Lower leg skin (tissue), 4 donors: ENCODE results near the gene SMAD6. TPM values are rescaled to one million over a fixed set of nuclear protein-coding genes. Genes with fewer than 3 reads are reported as not detected.
"Not testable (repeated sequence)": the region's sequence is repeated elsewhere in the genome, so short reads cannot be mapped to it uniquely, and the experiment has no call there.

Experiments used
- DNase-seq, 2 donors: peaks; one replicate each; pipeline ENCODE4 v3.0.0-alpha.2; 2019; ENCODE audit warnings: low spot score in 2 of 2
- H3K4me3 ChIP-seq: fragments of 200-600 bp; sonication (generic); 2 replicates; pipeline ENCODE4 v1.5.1; 2017; ENCODE audit warnings: mild to moderate bottlenecking, low read depth; ENCODE audit not compliant: poor library complexity, severe bottlenecking
- CTCF ChIP-seq, 3 donors: fragments of 450-650 bp; IDR thresholded peaks; one replicate each; pipeline ENCODE4 v1.5.1; 2016; ENCODE audit warnings: antibody characterized with exemption in 3 of 3, mild to moderate bottlenecking in 3 of 3, moderate library complexity in 2 of 3
- POLR2A ChIP-seq, 2 donors: fragments of 450-650 bp; IDR thresholded peaks; one replicate each; pipeline ENCODE4 v1.6.1; 2016 to 2017; ENCODE audit warnings: antibody characterized with exemption in 2 of 2, mild to moderate bottlenecking in 1 of 2, moderate library complexity in 1 of 2
- WGBS, 2 donors: methylation state at CpG; one replicate each; pipeline ENCODE4 v1.1.5; 2018; 5-methylcytosine and 5-hydroxymethylcytosine counted together
- intact Hi-C: fragments of 100-400 bp; cut with DNase I; formaldehyde crosslinking; loops from one replicate; pipeline ENCODE4 v1.15.0; 2023; ENCODE audit warnings: low total_unique reads
- total RNA-seq, 4 donors: library from RNA; depleted of rRNA; stranded (reverse); fragments of >200 nt; gene quantifications; one replicate each; pipeline ENCODE4 v1.1.0, GENCODE V29; 2016

SMAD6 gene
- total RNA-seq, 4 donors from 2014 or later: 2.0 to 9.1 (median 6.7) TPM

- TF ChIP-seq CTCF (IDR thresholded peaks at IDR 0.05) (no peak), POLR2A (IDR thresholded peaks at IDR 0.05) (no peak)
- DNase-seq: no peak
- intact Hi-C loops: no loop called here
- 92 to 96% methylated on average over 2 of the region's 2 CpGs for WGBS, 2 donors
- H3K4me3 ChIP-seq: no peak overlapping the region
Measured at GRCh38 chr15:66682246-66682645, 19.8 kb upstream of the SMAD6 start.

DNA sequence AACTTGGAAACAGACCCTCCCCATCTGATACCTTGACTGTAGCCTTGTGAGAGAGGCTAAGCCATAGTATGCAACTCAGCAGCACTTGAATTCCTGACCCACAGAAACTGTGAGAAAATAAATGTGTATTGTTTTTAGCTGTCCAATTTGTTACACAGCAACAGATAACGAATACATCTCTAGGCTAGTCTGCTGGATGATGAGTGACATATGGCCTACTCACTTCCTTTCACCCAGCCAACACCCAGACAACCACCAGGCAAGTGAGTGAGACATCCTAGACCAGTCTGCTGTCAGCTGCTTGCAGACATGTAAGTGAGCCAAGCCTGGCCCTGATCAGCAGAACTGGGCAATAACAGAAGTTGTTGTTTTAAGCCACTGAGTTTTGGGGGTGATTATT lies 19.2 kb upstream of the SMAD6 start:
- no peak for DNase-seq
- TF ChIP-seq POLR2A (IDR thresholded peaks at IDR 0.05): no peak
- no peak for TF ChIP-seq CTCF (IDR thresholded peaks at IDR 0.05)
- intact Hi-C loops: no loop called here
- 83 to 89% methylated on average over 1 of the region's 1 CpG for WGBS, 2 donors
- no peak overlapping the region for H3K4me3 ChIP-seq

DNA sequence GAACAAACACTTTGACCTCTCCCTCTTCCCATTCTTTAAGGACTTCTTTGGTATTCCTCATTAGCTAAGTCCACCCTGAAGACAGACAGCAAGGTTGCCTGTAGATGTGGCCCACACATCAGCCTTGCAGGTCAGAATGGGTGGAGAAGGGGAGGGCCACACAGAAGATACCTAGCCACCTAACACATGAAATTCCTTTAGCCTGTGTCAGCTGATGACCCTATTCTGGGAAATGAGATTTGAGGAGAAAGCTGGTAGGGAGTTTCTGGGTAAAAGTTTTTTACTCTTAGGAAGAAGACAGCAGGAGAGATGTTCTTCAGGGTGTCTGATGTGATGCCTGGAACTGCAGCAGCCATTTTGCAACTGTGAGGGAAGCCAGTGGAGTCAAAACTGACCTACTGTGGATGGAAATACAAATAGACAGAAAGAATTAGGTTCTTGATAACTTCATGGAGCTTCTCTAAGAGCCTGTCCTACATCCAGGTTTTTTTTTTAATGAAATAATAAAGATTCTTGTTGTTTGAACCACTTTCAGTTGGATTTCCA lies 17.8 kb upstream of the SMAD6 start:
- intact Hi-C loops: no loop called here
- no peak for DNase-seq
- no peak overlapping the region for H3K4me3 ChIP-seq
- TF ChIP-seq CTCF (IDR thresholded peaks at IDR 0.05) (no peak), POLR2A (IDR thresholded peaks at IDR 0.05) (no peak)

- intact Hi-C loops: no loop called here
- H3K4me3 ChIP-seq: no peak overlapping the region
- DNase-seq: no peak
- TF ChIP-seq CTCF (IDR thresholded peaks at IDR 0.05) (no peak), POLR2A (IDR thresholded peaks at IDR 0.05) (no peak)
- 78 to 80% methylated on average over 5 of the region's 5 CpGs for WGBS, 2 donors
Measured at GRCh38 chr15:66685638-66686150, 16.3 kb upstream of the SMAD6 start.

GRCh38 chr15:66690912-66691311 lies 11.1 kb upstream of the SMAD6 start:
- DNase-seq, H3K4me3 ChIP-seq: not testable (repeated sequence)
- intact Hi-C loops: loop anchor here (10.0 kb wide), 1 partner anchor 76 kb away; no protein-coding TSS in a partner anchor
- 70 to 79% methylated on average over 7 of the region's 7 CpGs for WGBS, 2 donors

DNA sequence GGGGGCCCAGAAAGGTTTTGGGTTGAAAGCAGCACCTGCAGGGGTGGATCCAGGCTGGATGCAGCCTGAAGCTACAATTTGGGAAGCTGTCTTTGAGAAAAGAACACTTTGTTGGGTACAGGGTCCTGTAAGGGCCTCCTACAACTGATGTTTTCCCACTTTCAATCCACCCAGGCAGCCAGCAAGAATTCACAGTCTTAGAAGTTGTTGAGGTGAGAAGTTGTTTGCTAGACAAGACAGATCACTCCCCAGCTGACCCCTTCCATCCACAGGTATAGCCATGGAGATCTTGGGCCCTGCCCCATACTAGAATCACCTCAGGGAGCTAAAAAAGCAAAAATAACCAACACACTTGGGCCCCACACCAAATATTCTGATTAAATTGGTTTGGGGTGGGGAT lies 10.3 kb upstream of the SMAD6 start:
- no peak for DNase-seq
- intact Hi-C loops: loop anchor here (10.0 kb wide), 1 partner anchor 77 kb away; no protein-coding TSS in a partner anchor
- no peak overlapping the region for H3K4me3 ChIP-seq
- TF ChIP-seq POLR2A (IDR thresholded peaks at IDR 0.05) (no peak), CTCF (IDR thresholded peaks at IDR 0.05) (no peak)
